MM.1S (cell line): ENCODE data around the gene DNAJB7.
"Not testable (repeated sequence)": the region's sequence is repeated elsewhere in the genome, so short reads cannot be mapped to it uniquely, and the experiment has no call there.

Source experiments
- DNase-seq: peaks from one replicate; pipeline ENCODE4 v3.0.0-alpha.2; 2015
- H2AFZ ChIP-seq: fragments of 300-600 bp; sonication (generic); 2 replicates; pipeline ENCODE4 v1.6.0; 2016; ENCODE audit warnings: antibody characterized with exemption, low read length
- H3F3A ChIP-seq: fragments of 300-600 bp; sonication (generic); 2 replicates; pipeline ENCODE4 v1.6.1; 2016; ENCODE audit warnings: mild to moderate bottlenecking, antibody characterized with exemption, low read length, moderate library complexity, mixed read lengths; ENCODE audit not compliant: insufficient read depth
- H3K27ac ChIP-seq: fragments of 300-600 bp; sonication (generic); 2 replicates; pipeline ENCODE4 v1.5.1; 2016; ENCODE audit warnings: mild to moderate bottlenecking, low read length
- H3K27me3 ChIP-seq: fragments of 300-600 bp; sonication (generic); replicated peaks from 2 replicates; pipeline ENCODE4 v1.6.0; 2016; ENCODE audit warnings: low read length; ENCODE audit not compliant: insufficient read depth
- H3K36me3 ChIP-seq: fragments of 300-600 bp; sonication (generic); replicated peaks from 2 replicates; pipeline ENCODE4 v1.6.1; 2016; ENCODE audit warnings: mild to moderate bottlenecking, low read length, mixed read lengths; ENCODE audit not compliant: insufficient read depth
- H3K4me1 ChIP-seq: fragments of 300-600 bp; sonication (generic); 2 replicates; pipeline ENCODE4 v1.6.1; 2016; ENCODE audit warnings: low read length, mixed read lengths
- H3K4me2 ChIP-seq: fragments of 300-600 bp; sonication (generic); 2 replicates; pipeline ENCODE4 v1.6.0; 2016; ENCODE audit warnings: low read depth, low read length
- H3K4me3 ChIP-seq: fragments of 300-600 bp; sonication (generic); 2 replicates; pipeline ENCODE4 v1.5.1; 2016; ENCODE audit warnings: low read length, mixed read lengths
- H3K79me2 ChIP-seq: fragments of 300-600 bp; sonication (generic); 2 replicates; pipeline ENCODE4 v1.6.1; 2016; ENCODE audit warnings: mixed run types, low read length, mixed read lengths
- H3K9ac ChIP-seq: fragments of 300-600 bp; sonication (generic); 2 replicates; pipeline ENCODE4 v1.6.1; 2016; ENCODE audit warnings: low read length, mixed read lengths
- H3K9me2 ChIP-seq: fragments of 300-600 bp; sonication (generic); replicated peaks from 2 replicates; pipeline ENCODE4 v1.6.1; 2016; ENCODE audit warnings: mild to moderate bottlenecking, low read length, mixed read lengths; ENCODE audit not compliant: insufficient read depth
- H3K9me3 ChIP-seq: fragments of 300-600 bp; sonication (generic); replicated peaks from 2 replicates; pipeline ENCODE4 v1.6.1; 2016; ENCODE audit warnings: mild to moderate bottlenecking, low read length, mixed read lengths; ENCODE audit not compliant: insufficient read depth
- H4K20me1 ChIP-seq: fragments of 300-600 bp; sonication (generic); 2 replicates; pipeline ENCODE4 v1.6.1; 2016; ENCODE audit warnings: mild to moderate bottlenecking, low read length, moderate library complexity, mixed read lengths; ENCODE audit not compliant: insufficient read depth
- EZH2 ChIP-seq: fragments of 300-600 bp; sonication (generic); optimal IDR thresholded peaks from 2 replicates; pipeline ENCODE3; 2017; ENCODE audit warnings: low read depth, mild to moderate bottlenecking, antibody characterized with exemption, low read length, mixed read lengths
- EZH2phosphoT487 ChIP-seq: fragments of 300-600 bp; sonication (generic); IDR thresholded peaks from 2 replicates; pipeline ENCODE4 v1.6.1; 2018; ENCODE audit warnings: antibody characterized with exemption, low read length
- TF ChIP-seq, protein P1 (sequence below): fragments of 300-600 bp; sonication (generic); IDR thresholded peaks from 2 replicates; pipeline ENCODE4 v1.5.1; 2016; ENCODE audit warnings: antibody characterized with exemption, low read length, mixed read lengths

Gene DNAJB7

DNA sequence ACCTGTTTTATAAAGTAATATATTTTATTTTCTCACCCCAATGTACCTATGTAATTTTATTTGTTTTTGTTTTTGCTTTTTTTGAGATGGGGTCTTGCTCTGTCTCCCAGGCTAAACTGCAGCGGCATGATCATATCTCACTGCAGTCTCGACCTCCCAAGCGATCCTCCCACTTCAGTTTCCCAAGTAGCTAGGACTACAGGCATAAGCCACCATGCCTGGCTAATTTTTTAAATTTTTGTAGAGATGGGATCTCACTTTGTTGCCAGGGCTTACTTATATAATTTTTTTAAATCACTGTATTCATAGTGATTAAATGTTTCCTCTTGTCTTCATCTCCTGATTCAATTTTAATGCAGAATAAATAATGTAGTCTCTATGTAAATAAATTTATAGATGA, 13.2 kb upstream of the DNAJB7 start:
- no peak overlapping the region for H3K4me2 ChIP-seq
- no peaks in the 10 kb centered on the region for H3F3A ChIP-seq
- no peak overlapping the region for H3K27ac ChIP-seq
- no peaks in the 10 kb centered on the region for H3K9me2 ChIP-seq
- H3K9me3 ChIP-seq, result no peaks in the 10 kb centered on the region
- H3K9ac ChIP-seq, result no peak overlapping the region
- TF ChIP-seq, protein P1, sequence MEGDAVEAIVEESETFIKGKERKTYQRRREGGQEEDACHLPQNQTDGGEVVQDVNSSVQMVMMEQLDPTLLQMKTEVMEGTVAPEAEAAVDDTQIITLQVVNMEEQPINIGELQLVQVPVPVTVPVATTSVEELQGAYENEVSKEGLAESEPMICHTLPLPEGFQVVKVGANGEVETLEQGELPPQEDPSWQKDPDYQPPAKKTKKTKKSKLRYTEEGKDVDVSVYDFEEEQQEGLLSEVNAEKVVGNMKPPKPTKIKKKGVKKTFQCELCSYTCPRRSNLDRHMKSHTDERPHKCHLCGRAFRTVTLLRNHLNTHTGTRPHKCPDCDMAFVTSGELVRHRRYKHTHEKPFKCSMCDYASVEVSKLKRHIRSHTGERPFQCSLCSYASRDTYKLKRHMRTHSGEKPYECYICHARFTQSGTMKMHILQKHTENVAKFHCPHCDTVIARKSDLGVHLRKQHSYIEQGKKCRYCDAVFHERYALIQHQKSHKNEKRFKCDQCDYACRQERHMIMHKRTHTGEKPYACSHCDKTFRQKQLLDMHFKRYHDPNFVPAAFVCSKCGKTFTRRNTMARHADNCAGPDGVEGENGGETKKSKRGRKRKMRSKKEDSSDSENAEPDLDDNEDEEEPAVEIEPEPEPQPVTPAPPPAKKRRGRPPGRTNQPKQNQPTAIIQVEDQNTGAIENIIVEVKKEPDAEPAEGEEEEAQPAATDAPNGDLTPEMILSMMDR, result no peak
- TF ChIP-seq EZH2 (no peak), EZH2phosphoT487 (no peak)
- H2AFZ ChIP-seq, result no peak overlapping the region
- DNase-seq, result no peak
- H4K20me1 ChIP-seq, result no peaks in the 10 kb centered on the region
- no peak overlapping the region for H3K4me3 ChIP-seq
- H3K36me3 ChIP-seq, result no peaks in the 10 kb centered on the region
- no peaks in the 10 kb centered on the region for H3K27me3 ChIP-seq
- H3K79me2 ChIP-seq, result no peaks in the 10 kb centered on the region
- no peaks in the 10 kb centered on the region for H3K4me1 ChIP-seq

DNA sequence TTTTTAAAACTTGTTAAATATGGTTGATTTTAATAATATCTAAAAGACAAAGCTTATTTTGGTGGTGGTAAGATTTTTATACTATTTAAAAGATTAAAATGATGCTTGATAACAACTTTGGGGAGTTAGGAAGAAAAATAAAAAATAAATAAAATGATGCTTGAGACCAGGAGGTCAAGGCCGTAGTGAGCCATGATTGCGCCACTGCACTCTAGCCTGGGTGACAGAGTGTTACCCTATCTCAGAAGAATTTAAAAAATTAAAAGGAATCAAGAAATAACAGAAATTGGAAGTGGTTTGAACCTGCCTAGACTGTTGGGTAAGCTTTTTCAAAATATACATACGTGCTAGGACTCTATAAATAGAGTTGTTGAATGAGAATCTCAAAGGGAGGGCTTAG, 12.1 kb upstream of the DNAJB7 start:
- Histone ChIP-seq H3K27ac (no peak overlapping the region), H3K79me2 (no peaks in the 10 kb centered on the region), H3K9ac (no peak overlapping the region), H3K4me3 (no peak overlapping the region), H3K4me1 (no peaks in the 10 kb centered on the region), H3K36me3 (no peaks in the 10 kb centered on the region), H3K4me2 (no peak overlapping the region), H3K9me2 (no peaks in the 10 kb centered on the region), H3F3A (no peaks in the 10 kb centered on the region), H4K20me1 (no peaks in the 10 kb centered on the region), H3K27me3 (no peaks in the 10 kb centered on the region), H3K9me3 (no peaks in the 10 kb centered on the region), H2AFZ (no peak overlapping the region)
- TF ChIP-seq EZH2, result no peak
- TF ChIP-seq, protein P1, result no peak
- TF ChIP-seq EZH2phosphoT487, result no peak
- DNase-seq, result no peak

GRCh38 chr22:40868379-40868778, 6.5 kb upstream of the DNAJB7 start:
- H4K20me1 ChIP-seq, H2AFZ ChIP-seq, H3K9me2 ChIP-seq, H3K4me2 ChIP-seq, H3K9me3 ChIP-seq, H3K79me2 ChIP-seq, H3K4me3 ChIP-seq, H3K27ac ChIP-seq, H3F3A ChIP-seq, H3K4me1 ChIP-seq, H3K27me3 ChIP-seq, H3K9ac ChIP-seq, DNase-seq, H3K36me3 ChIP-seq: not testable (repeated sequence)

DNA sequence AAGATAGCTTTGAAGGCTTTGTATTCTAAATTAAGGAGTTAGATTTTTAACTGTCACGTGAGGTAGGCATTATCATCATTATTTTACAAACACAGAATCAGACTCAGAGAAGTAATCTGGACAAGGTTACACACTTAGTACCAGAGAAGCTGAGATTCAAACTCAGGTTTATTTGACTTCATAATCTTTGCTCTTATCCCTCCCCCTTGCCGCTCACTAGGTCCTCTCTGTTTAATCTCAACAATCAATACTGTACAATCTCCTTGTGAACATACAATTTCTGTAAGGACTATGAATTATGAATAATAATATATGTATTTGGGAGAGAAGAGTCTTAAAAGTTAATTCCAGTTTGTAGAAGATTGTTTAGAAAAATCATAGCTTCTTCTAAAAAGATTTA, 5.2 kb upstream of the DNAJB7 start:
- H3K4me1 ChIP-seq, result no peaks in the 10 kb centered on the region
- no peaks in the 10 kb centered on the region for H3K9me3 ChIP-seq
- no peaks in the 10 kb centered on the region for H3K9me2 ChIP-seq
- H3K36me3 ChIP-seq, result no peaks in the 10 kb centered on the region
- no peak for DNase-seq
- H3K4me2 ChIP-seq, result no peak overlapping the region
- H4K20me1 ChIP-seq, result no peaks in the 10 kb centered on the region
- no peak overlapping the region for H2AFZ ChIP-seq
- 0 out of 2 replicates have a peak, but pooled peaks cover 8% of the 10 kb centered on the region for H3K79me2 ChIP-seq
- H3K27me3 ChIP-seq, result no peaks in the 10 kb centered on the region
- no peaks in the 10 kb centered on the region for H3F3A ChIP-seq
- H3K9ac ChIP-seq, result no peak overlapping the region
- H3K27ac ChIP-seq, result no peak overlapping the region
- H3K4me3 ChIP-seq, result no peak overlapping the region
- TF ChIP-seq, protein P1, result no peak
- no peak for TF ChIP-seq EZH2
- TF ChIP-seq EZH2phosphoT487, result no peak
